ENCODE data around the gene FBN3. TPM values are rescaled to one million over a fixed set of nuclear protein-coding genes. Genes with fewer than 3 reads are reported as not detected.
"Not testable (repeated sequence)": the region's sequence is repeated elsewhere in the genome, so short reads cannot be mapped to it uniquely, and the experiment has no call there.

FBN3 gene
- total RNA-seq, 3 donors from 2014 or later, result 0.35 TPM; not detected in 2

GRCh38 chr19:8161135-8161646 lies 11.8 kb upstream of the FBN3 start:
- TF ChIP-seq CTCF (IDR thresholded peaks at IDR 0.05), result no peak
- peak; percentile 46 for ATAC-seq
- Histone ChIP-seq H3K9me3 (no peaks in the 10 kb centered on the region), H3K4me1 (ENCODE audit: low read depth) (no peaks in the 10 kb centered on the region), H3K36me3 (ENCODE audit: low read depth) (no peaks in the 10 kb centered on the region), H3K4me3 (no peak overlapping the region)
- DNase-seq, result no peak
- intact Hi-C loops (cut with DNase I, micrococcal nuclease), result no loop called here

- not testable (repeated sequence) for DNase-seq; H3K9me3 ChIP-seq; H3K4me3 ChIP-seq; H3K4me1 ChIP-seq (ENCODE audit: low read depth); ATAC-seq; H3K36me3 ChIP-seq (ENCODE audit: low read depth)
- intact Hi-C loops (cut with DNase I, micrococcal nuclease), result loop anchor here in 1 of 2 donors (5.0 kb wide), 1 partner anchor 93 kb away; no protein-coding TSS in a partner anchor
These were observed 9.9 kb upstream of the FBN3 start for GRCh38 chr19:8159322-8159721.

GRCh38 chr19:8158411-8159074 lies 9.2 kb upstream of the FBN3 start:
- peak; percentile 57 for ATAC-seq
- Histone ChIP-seq H3K4me1 (ENCODE audit: low read depth) (no peaks in the 10 kb centered on the region), H3K9me3 (no peaks in the 10 kb centered on the region), H3K4me3 (no peak overlapping the region), H3K36me3 (ENCODE audit: low read depth) (no peaks in the 10 kb centered on the region)
- TF ChIP-seq CTCF (IDR thresholded peaks at IDR 0.05), result peak; percentile 14
- intact Hi-C loops (cut with DNase I, micrococcal nuclease), result loop anchor here in 1 of 2 donors (5.0 kb wide), 1 partner anchor 94 kb away; no protein-coding TSS in a partner anchor
- peak in 1 of 3 donors; percentile 65 for DNase-seq

- intact Hi-C loops (cut with DNase I, micrococcal nuclease), result loop anchor here in 1 of 2 donors (5.0 kb wide), 1 partner anchor 97 kb away; no protein-coding TSS in a partner anchor
- DNase-seq (no peak), ATAC-seq (no peak)
- Histone ChIP-seq H3K9me3 (no peaks in the 10 kb centered on the region), H3K4me1 (ENCODE audit: low read depth) (no peaks in the 10 kb centered on the region), H3K4me3 (no peak overlapping the region), H3K36me3 (ENCODE audit: low read depth) (no peaks in the 10 kb centered on the region)
- no peak for TF ChIP-seq CTCF (IDR thresholded peaks at IDR 0.05)
These were observed 5.9 kb upstream of the FBN3 start for GRCh38 chr19:8155318-8155717.

GRCh38 chr19:8154014-8154413 lies 4.6 kb upstream of the FBN3 start:
- not testable (repeated sequence) for DNase-seq

DNA sequence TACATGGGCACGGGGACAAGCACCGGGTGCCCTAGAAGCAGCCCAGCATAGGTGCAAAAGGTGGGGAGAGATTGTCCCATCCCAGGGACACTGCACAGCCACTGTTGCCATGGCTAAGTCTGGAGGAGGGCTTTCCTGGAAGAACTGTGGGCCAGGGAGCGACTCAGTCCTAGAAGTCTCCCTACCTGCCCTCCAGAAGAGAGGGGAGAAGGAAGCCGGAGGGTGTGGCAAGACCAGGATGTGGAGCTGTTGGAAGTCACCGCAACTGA lies 2.3 kb upstream of the FBN3 start:
- Histone ChIP-seq H3K4me3 (no peak overlapping the region), H3K36me3 (ENCODE audit: low read depth) (no peaks in the 10 kb centered on the region), H3K9me3 (no peaks in the 10 kb centered on the region), H3K4me1 (ENCODE audit: low read depth) (peaks cover 7% of the 10 kb centered on the region)
- ATAC-seq (no peak), DNase-seq (no peak)
- TF ChIP-seq CTCF (IDR thresholded peaks at IDR 0.05), result no peak
- intact Hi-C loops (cut with DNase I, micrococcal nuclease), result no loop called here

More at GRCh38 chr19:8154014-8154413, 4.6 kb upstream of the FBN3 start:
- H3K4me3 ChIP-seq; H3K9me3 ChIP-seq; intact Hi-C loops (cut with DNase I, micrococcal nuclease); H3K4me1 ChIP-seq (ENCODE audit: low read depth); ATAC-seq; H3K36me3 ChIP-seq (ENCODE audit: low read depth): not testable (repeated sequence)
